IPS-15b (cell line): ENCODE measurements around the gene PLAC8L1.
"Not testable (repeated sequence)": the region's sequence is repeated elsewhere in the genome, so short reads cannot be mapped to it uniquely, and the experiment has no call there.

Source experiments
- H3K27me3 ChIP-seq: one replicate; pipeline ENCODE4 v1.6.1; 2013; ENCODE audit warnings: low read length; ENCODE audit not compliant: control insufficient read depth, insufficient read depth
- H3K36me3 ChIP-seq: one replicate; pipeline ENCODE4 v1.6.1; 2013; ENCODE audit warnings: low read length; ENCODE audit not compliant: control insufficient read depth, insufficient read depth
- H3K4me1 ChIP-seq: one replicate; pipeline ENCODE4 v1.6.1; 2013; ENCODE audit warnings: mild to moderate bottlenecking, low read length; ENCODE audit not compliant: control insufficient read depth, insufficient read depth
- H3K4me3 ChIP-seq: one replicate; pipeline ENCODE4 v1.5.1; 2013; ENCODE audit warnings: low read depth, low read length
- H3K9ac ChIP-seq: one replicate; pipeline ENCODE4 v1.6.1; 2013; ENCODE audit warnings: low read depth, mild to moderate bottlenecking, low read length
- H3K9me3 ChIP-seq: one replicate; pipeline ENCODE4 v1.6.1; 2013; ENCODE audit warnings: mild to moderate bottlenecking, low read length; ENCODE audit not compliant: control insufficient read depth, insufficient read depth

PLAC8L1 gene

GRCh38 chr5:146105477-146105876, at the start of gene PLAC8L1:
Gene PLAC8L1, minus strand, starts transcription at chr5:146105577. Its CDS starts 1,266 bp downstream, at chr5:146104311.
- H3K4me3 ChIP-seq = no peak within 1 kb of the TSS
- H3K27me3 ChIP-seq = no peaks in the 10 kb centered on the region
- no peak within 1 kb of the TSS for H3K9ac ChIP-seq
- no peaks in the 10 kb centered on the region for H3K36me3 ChIP-seq
- peaks cover 3% of the 10 kb centered on the region for H3K4me1 ChIP-seq
- no peaks in the 10 kb centered on the region for H3K9me3 ChIP-seq

GRCh38 chr5:146151970-146152369, 46.6 kb upstream of the PLAC8L1 start:
- no peaks in the 10 kb centered on the region for H3K27me3 ChIP-seq
- no peak overlapping the region for H3K9ac ChIP-seq
- H3K36me3 ChIP-seq = peaks cover 24% of the 10 kb centered on the region
- no peaks in the 10 kb centered on the region for H3K4me1 ChIP-seq
- no peaks in the 10 kb centered on the region for H3K9me3 ChIP-seq
- no peak overlapping the region for H3K4me3 ChIP-seq

- Histone ChIP-seq H3K4me1 (no peaks in the 10 kb centered on the region), H3K4me3 (no peak overlapping the region), H3K36me3 (peaks cover 57% of the 10 kb centered on the region), H3K27me3 (no peaks in the 10 kb centered on the region), H3K9me3 (no peaks in the 10 kb centered on the region), H3K9ac (no peak overlapping the region)
Measured at GRCh38 chr5:146137967-146138403, 32.6 kb upstream of the PLAC8L1 start.

GRCh38 chr5:146130440-146131045, 25.2 kb upstream of the PLAC8L1 start:
- H3K4me1 ChIP-seq = no peaks in the 10 kb centered on the region

GRCh38 chr5:146126068-146126467, 20.7 kb upstream of the PLAC8L1 start:
- Histone ChIP-seq H3K4me1 (no peaks in the 10 kb centered on the region), H3K9ac (no peak overlapping the region), H3K9me3 (no peaks in the 10 kb centered on the region), H3K36me3 (peaks cover 16% of the 10 kb centered on the region), H3K27me3 (no peaks in the 10 kb centered on the region), H3K4me3 (no peak overlapping the region)

More at GRCh38 chr5:146130440-146131045, 25.2 kb upstream of the PLAC8L1 start:
- H3K27me3 ChIP-seq = no peaks in the 10 kb centered on the region
- no peak overlapping the region for H3K9ac ChIP-seq
- H3K4me3 ChIP-seq = no peak overlapping the region
- peaks cover 24% of the 10 kb centered on the region for H3K36me3 ChIP-seq
- no peaks in the 10 kb centered on the region for H3K9me3 ChIP-seq

- Histone ChIP-seq H3K36me3 (peaks cover 13% of the 10 kb centered on the region), H3K9me3 (no peaks in the 10 kb centered on the region), H3K4me3 (no peak overlapping the region), H3K27me3 (no peaks in the 10 kb centered on the region), H3K9ac (no peak overlapping the region), H3K4me1 (no peaks in the 10 kb centered on the region)
Measured at GRCh38 chr5:146124580-146124979, 19.2 kb upstream of the PLAC8L1 start.

- H3K9me3 ChIP-seq, H3K4me3 ChIP-seq, H3K36me3 ChIP-seq, H3K9ac ChIP-seq, H3K4me1 ChIP-seq, H3K27me3 ChIP-seq: not testable (repeated sequence)
Measured at GRCh38 chr5:146121451-146121850, 16.1 kb upstream of the PLAC8L1 start.

- Histone ChIP-seq H3K27me3 (no peaks in the 10 kb centered on the region), H3K4me1 (no peaks in the 10 kb centered on the region), H3K9me3 (no peaks in the 10 kb centered on the region), H3K9ac (no peak overlapping the region), H3K4me3 (no peak overlapping the region), H3K36me3 (peaks cover 4% of the 10 kb centered on the region)
Measured at GRCh38 chr5:146118322-146118721, 12.9 kb upstream of the PLAC8L1 start.

GRCh38 chr5:146117216-146117615, 11.8 kb upstream of the PLAC8L1 start:
- H3K9ac ChIP-seq, H3K4me3 ChIP-seq, H3K4me1 ChIP-seq, H3K36me3 ChIP-seq, H3K9me3 ChIP-seq, H3K27me3 ChIP-seq: not testable (repeated sequence)

- H3K9me3 ChIP-seq = no peaks in the 10 kb centered on the region
- H3K4me1 ChIP-seq = no peaks in the 10 kb centered on the region
- no peaks in the 10 kb centered on the region for H3K27me3 ChIP-seq
- no peak overlapping the region for H3K4me3 ChIP-seq
- H3K36me3 ChIP-seq = no peaks in the 10 kb centered on the region
- H3K9ac ChIP-seq = no peak overlapping the region
Measured at GRCh38 chr5:146116361-146116760, 11.0 kb upstream of the PLAC8L1 start.

GRCh38 chr5:146112476-146112875, 7.1 kb upstream of the PLAC8L1 start:
- Histone ChIP-seq H3K27me3 (no peaks in the 10 kb centered on the region), H3K36me3 (no peaks in the 10 kb centered on the region), H3K9me3 (no peaks in the 10 kb centered on the region), H3K9ac (no peak overlapping the region), H3K4me1 (no peaks in the 10 kb centered on the region), H3K4me3 (no peak overlapping the region)

GRCh38 chr5:146111409-146111808, 6.0 kb upstream of the PLAC8L1 start:
- Histone ChIP-seq H3K4me3 (no peak overlapping the region), H3K36me3 (no peaks in the 10 kb centered on the region)

More at GRCh38 chr5:146111409-146111808, 6.0 kb upstream of the PLAC8L1 start:
- Histone ChIP-seq H3K9me3 (no peaks in the 10 kb centered on the region), H3K27me3 (no peaks in the 10 kb centered on the region), H3K9ac (no peak overlapping the region), H3K4me1 (no peaks in the 10 kb centered on the region)
